Measurements from ENCODE around the gene TNFSF15.

The TNFSF15 gene

DNA sequence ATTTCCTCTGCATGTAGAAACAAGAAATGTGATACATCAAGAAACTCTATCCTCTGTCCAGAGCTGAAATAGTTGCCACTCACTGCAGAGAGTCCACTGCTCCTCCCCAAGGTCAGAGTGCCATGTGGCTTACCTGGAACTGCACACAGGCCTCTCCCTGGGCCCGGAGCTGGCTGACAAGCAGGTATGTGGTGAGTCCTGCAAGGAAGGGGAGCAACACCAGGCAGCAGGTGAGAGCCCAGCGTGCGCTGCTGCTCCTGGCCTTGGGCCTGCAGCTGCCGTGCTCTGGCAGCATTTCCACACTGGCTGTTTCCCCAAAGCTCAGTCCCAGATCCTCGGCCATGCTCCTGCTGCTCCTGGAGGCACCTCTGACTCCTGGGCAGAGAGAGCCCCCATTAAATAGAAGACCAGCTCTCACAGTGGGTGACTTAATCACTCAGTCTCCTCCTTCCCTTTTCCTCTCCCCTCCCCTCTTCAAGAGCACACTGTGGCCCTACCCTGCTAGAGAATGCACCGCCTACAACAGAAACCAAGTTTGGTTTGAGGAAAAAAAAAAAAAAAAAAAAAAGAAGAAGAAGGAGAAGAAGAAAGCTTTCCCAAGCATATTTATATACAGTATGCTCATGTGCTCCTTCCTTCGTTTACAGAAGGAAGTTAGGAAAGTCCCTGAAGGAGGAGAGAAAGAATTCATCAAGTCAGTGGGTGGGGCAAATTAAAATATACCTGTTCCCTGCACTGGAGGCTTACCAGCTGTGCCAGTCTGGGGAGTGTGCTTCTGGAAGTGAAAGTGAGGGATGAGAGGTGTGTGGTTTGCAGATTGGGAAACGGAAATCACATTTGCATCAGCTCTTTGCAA, at the start of gene TNFSF15:
TSS of gene TNFSF15 (minus strand) at position 370 of the 856 bp plus-strand sequence. CDS start at position 343, 27 bp downstream.
- peak; percentile 77 for DNase-seq (ENCODE audit: low spot score)

DNA sequence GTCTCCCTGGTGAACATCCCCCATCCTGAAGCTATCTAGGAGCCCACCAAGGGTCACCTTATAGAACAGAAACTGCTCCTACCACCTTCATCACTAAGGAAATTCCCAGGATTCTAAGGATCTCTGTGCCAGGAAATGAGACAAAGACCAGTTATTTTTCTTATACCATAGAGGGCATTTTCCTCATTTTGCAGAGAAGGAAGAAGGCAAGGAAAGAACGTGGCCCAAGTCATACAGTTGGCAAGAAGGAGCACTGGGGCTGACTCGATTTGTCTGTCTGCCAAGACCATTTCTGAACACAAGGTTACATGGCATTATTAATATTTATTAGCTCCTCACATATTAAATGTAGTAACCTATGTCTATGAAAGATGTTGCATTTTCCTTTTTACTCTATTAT, 49.6 kb upstream of the TNFSF15 start:
- DNase-seq (ENCODE audit: low spot score): no peak

DNA sequence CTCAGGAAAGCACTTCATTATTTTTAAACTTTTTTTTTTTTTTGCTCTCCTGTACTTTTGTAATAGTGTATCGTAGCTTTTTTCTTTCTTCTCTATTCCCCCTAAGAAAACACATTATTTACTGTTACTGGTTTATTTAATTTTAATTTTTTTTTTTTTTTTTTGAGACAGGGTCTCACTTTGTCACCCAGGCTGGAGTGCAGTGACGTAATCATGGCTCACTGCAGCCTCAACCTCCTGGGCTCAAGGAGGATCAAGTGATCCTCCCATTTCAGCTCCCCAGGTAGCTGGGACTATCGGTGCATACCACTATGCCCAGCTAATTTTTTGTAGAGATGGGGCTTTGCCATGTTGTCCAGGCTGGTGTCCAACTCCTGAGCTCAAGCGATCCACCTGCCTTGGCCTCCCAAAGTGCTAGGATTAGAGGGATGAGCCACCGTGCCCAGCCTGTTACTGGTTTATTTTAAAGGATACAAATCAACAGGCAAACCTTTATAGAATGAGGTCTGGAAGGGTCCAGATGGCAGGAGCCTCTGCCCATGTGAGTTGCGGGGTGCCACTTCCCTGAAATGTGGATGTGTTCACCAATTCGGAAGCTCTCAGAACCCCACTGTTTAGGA, 49.0 kb upstream of the TNFSF15 start:
- no peak for DNase-seq (ENCODE audit: low spot score)

DNA sequence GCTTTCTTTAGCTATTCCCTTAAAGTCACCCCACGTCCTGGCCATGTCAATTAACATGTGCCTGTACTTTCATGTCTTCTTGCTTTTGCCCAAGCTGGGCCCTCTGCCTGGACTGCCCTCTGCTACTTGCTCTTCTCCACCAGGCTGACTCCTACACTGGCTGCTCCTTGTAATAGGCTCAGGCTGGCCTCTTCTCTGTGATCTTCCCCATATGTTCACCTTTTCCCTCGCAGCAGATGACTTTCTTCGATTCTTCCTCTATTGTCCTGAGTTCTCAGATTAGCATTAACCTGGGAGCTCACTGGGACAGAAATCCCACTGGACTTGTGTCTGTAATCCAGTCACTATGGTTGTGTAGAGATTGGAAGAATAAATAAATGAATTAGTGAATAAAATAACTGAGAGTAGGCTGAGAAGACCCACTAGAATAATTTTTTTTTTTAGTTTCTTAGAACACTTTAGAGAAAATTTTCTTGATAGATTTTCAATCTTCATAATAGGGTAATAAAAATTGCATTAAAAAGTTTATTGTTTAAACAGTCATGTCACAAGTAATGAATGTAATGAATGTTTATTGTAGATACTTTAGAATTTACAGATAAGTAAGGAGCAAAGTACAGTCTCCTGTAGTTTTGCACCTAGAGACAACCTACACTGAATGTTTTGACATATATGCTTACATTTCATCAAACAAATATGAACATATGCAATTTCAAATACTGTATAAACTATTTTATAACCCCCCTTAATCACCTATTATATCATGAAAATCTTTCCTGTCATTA, 47.4 kb upstream of the TNFSF15 start:
- DNase-seq (ENCODE audit: low spot score): no peak

DNA sequence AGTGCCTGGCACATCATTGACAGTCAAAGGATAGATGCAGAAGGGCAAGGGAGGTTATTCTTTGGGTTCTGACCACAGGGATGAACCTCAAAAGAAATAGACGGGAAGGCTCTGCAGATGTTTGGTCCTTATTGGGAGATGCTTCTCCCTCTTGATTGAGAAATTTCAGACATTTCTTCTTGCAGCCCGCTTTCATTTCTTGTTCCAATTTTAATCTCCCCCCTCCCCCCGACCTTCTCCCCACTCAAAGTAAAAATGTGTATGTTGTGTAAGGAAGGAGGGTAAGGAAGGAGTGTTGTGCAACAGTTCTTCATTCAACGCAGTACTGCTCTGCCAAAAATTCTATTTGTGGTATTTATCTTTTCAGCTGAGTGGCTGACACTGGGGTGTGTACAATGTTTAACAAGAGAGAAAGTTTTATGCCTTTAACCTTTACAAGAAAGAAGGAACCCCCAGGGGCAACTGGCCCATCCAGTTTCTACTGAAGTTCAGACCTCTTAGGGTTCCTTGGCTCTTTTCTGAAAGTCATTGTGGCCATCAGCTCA, 46.3 kb upstream of the TNFSF15 start:
- DNase-seq (ENCODE audit: low spot score): no peak

DNA sequence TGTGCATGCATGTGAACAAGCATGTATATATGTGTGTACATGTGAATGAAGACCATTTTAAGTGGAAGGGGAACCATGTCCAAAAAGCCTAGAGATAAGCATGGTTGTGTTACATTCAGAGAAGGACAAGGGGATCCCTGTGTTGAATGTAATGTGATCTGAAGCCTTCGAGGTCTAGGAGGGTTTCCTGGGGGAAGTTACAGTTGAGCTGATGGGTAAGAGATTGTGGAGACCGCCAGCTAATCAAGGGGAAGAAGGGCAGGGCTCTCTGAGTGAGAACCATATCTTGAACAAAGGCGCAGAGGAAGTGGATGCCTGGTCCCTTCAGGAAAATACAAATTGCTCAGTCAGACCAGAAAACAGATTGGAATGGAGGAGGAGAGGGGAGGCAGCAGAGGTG, 45.5 kb upstream of the TNFSF15 start:
- no peak for DNase-seq (ENCODE audit: low spot score)

DNA sequence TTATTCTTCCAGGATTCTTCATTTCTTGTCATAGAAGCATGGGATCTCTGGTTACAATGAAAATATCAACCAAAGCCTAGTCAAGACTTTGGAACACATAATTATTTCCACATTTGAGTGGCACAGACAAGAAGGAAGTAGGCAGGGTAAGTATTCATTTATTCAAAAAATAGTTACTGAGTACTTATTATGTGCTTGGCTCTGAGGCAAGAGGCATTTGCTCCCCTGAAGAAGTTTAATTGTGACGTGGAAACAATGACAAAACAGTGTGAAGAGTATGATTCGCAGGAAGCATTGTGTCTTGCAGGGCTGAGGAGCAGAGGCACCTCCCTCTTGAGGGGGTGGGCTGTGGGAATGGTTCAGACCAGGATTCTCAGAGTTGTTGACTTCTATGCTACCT, 45.0 kb upstream of the TNFSF15 start:
- DNase-seq (ENCODE audit: low spot score): no peak

DNA sequence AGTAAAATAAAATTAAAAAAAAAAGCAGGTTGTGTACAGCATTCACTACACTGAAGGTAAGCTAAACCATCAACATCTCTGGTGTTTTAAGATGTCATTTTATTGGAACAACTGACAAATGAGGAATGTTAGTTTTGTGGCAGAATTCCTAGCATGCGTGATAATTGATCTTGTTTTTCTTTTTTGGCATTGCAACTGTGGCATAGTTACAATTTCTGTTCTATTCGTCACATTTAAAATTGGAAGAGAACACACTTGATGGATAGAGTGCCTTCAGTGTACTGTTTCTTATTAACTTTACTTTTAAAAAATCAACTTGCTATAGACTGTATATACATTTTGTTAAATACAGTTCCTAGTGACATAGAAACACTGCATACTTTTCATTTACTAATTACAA, 43.6 kb upstream of the TNFSF15 start:
- DNase-seq (ENCODE audit: low spot score): no peak

DNA sequence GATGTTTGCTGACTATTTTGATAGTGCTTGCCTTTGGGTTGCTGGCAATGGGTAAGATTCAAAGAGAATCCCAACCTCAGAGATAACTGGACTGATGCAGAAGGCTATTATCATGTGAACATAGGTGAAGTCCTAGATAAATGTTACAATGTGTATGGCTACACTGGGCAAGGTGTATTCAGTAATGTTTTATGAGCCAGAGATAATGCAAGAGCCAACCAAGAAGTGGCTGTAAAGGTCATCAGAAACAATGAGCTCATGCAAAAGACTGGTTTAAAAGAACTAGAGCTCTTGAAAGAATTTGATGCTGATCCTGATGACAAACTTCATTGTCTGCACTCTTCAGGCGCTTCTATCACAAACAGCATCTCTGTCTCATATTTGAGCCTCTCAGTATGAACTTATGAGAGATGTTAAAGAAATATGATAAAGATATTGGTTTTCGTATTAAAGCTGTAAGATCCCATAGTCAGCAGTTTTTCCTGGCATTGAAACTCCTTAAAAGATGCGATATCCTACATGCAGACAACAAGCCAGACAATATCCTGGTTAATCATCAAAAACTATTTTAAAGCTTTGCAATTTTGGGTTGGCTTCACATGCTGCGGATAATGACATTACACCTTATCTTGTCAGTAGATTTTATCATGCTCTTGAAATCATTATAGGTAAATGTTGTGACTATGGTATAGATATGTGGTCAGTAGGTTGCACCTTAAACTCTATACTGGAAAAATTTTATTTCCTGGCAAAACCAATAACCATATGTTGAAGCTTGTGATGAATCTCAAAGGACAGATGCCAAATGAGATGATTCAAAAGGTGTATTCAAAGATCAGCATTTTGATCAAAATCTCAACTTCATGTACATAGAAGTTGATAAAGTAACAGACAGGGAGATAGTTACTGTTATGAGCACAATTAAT, 41.9 kb upstream of the TNFSF15 start:
- DNase-seq (ENCODE audit: low spot score): no peak

DNA sequence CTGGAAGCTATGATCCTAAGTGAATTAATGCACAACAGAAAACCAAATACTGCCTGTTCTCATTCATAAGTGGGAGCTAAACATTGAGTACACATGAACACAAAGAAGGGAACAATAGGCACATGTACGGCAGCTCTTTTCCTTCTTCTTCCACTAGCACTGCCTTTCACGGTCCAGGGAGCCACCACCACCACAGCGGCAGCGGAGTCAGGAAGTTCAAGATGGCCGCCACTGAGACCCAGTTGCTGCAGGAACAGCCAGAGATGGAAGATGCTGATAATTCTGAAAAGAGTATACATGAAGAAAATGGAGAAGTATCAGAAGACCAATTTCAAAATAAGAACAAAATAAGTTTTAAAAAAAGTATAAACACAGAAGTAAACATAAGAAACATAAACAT, 39.5 kb upstream of the TNFSF15 start:
- DNase-seq (ENCODE audit: low spot score): no peak

DNA sequence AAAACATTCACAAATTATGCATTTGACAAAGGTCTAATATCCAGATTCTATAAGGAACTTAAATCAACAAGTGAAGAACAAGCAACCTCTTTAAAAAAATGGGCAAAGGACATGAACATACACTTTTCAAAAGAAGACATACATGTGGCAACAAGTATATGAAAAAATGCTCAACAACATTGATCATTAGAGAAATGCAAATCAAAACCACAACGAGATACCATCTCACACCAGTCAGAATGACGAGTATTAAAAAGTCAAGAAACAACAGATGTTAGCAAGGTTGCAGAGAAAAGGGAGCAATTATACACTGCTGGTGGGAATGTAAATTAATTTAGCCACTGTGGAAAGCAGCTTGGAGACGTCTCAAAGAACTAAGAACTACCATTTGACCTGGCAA, 38.9 kb upstream of the TNFSF15 start:
- no peak for DNase-seq (ENCODE audit: low spot score)

DNA sequence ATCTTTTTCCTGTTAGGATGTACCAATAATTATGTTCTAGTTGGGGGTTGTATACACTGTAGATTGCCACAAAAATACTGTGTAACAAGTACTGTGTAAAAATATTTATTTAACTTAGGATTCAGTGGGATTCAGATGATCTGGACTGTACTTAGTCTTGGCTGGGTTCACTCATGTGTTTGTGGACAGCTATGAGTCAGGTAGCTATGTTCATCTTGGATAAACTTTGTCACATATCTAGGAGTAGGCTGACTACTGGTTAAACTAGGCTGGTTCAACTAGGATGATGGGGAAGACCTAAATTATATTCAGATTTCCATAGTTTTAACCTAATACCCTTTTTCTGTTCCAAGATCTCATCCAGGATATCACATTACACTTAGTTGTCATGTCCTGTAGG, 32.1 kb upstream of the TNFSF15 start:
- DNase-seq (ENCODE audit: low spot score): peak; percentile 54

DNA sequence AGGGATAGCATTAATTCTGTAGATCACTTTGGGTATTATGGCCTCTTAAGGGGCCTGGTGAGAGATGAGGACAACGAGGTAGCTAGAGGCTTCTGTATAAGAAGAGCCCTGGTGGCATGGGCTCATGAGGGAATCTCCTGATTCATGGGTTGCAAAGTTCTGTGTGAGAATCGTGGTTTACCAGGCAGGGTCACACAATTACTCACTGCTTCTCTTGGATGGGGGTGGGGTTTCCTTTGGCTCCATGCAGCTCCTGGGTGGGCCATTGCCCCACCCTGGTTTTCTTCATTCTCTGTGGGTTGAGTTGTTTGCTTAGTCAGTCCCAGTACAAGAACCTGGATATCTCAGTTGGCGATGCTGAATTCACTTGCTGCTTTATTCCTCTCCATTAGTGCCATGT, 30.9 kb upstream of the TNFSF15 start:
- DNase-seq (ENCODE audit: low spot score): peak; percentile 47

DNA sequence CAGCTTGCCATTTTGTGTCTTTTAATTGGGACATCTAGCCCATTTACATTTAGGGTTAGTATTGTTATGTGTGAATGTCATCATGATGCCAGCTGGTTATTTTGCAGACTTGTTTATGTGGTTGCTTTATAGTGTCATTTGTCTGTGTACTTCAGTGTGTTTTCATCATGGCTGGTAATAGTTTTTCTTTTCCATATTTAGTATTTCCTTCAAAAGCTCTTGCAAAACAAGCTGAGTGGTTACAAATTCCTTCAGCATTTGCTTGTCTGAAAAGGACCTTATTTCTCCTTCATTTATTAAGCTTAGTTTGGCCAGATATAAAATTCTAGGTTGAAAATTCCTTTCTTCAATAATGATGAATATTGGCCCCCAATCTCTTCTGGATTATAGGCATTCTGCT, 28.5 kb upstream of the TNFSF15 start:
- no peak for DNase-seq (ENCODE audit: low spot score)

DNA sequence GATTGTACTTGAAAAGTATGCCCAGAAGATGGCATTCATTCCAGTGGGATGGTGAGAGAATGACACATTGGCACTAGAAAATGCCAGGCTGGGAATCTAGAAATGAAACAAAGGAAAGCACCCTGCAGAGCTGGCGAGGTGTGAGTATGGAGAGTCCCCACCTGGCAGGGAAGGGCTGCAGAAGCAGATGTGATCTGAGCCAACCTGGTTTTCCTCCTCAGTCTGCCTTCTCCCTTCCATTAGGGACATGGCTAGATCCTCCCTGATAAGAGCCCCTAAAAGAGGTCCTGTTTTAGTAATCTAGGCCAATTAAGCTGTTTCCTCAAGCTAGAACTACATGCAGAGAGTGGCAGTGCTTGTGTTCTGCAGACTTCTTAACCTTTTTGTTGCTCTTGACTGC, 24.7 kb upstream of the TNFSF15 start:
- no peak for DNase-seq (ENCODE audit: low spot score)

DNA sequence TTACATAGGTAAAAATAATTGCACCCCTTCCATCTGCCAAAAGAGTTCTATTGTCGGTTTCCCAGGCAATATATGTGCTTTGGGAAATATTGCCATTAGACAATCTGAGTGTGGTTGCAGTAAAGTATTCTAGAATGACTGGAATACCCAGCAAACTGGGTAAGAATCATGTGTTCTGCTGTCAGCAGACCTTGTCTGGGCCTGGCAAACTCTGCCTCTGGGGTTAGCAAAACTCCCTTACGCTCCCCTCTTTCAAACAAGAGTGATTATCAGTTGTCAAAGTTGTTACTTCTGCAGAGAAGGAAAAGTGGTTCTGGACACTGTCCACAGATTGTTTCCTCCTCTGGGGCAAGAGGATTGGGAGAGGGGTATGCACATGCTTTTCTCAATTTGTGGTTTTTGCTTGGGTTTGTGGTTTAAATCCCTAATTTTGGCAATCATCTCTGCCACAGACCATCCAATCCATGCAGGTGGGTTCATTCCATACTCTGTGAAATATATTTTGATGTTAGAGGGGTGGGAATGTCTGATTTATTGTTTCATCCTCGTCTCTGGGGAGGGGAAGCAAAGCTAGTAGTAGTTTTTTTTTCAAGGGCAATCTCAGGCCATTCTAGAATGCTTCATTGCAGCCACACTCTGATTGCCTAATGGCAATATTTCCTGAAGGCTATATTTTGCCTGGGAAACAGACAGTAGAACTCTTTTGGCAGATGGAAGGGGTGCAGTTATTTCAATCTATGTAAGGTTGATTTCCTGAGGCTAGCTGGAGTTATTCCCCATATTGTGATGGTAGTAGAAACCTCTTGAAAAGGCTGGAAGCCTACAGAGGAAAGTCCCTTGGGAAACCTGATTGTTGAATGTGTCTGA, 24.0 kb upstream of the TNFSF15 start:
- no peak for DNase-seq (ENCODE audit: low spot score)

DNA sequence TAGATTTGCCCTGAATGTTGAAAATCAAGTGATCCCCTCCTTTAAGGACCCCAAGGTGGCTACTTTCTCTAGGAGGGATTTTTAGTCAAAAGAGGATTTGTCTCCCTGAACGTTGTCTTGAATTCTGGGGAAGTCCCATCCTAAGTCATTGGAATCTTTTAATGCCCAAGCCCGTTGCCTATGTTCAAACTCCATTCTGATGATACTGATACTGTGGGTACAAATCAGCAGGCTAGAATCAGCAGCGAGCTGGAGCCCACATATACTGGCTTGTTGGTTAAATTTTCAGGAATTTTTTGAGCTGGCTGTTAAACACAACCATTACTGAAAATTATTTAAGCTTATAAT, 22.4 kb upstream of the TNFSF15 start:
- no peak for DNase-seq (ENCODE audit: low spot score)

DNA sequence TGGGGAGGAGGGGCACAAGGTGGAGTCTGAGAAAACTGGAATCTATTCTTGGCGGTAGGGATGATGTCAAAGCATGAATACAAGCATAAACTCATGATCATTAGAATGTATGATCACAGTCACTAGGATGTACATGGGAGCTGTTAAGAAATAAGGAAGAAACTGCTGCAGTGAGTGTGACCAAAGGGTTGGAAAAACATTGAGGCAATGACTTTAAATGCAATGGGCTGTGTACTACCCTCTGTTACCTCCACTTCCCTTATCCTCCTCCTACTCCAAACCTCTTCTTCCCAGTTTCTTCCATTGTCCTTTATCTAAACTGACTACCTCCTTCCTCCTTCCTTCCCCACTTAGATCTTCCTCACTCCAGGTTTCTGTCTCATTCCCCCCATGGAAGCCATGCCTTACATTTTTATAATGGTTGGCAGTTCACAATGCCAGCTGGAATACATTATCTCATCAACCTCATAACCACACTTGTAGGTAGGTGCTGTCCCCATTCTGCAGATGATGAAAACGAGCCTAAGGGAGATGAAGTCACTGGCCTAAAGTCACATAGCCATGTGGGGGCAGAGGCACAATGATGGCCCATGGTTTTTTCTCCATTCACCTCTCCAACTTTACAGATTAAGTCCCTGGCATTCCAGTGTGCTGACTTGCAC, 21.9 kb upstream of the TNFSF15 start:
- no peak for DNase-seq (ENCODE audit: low spot score)

DNA sequence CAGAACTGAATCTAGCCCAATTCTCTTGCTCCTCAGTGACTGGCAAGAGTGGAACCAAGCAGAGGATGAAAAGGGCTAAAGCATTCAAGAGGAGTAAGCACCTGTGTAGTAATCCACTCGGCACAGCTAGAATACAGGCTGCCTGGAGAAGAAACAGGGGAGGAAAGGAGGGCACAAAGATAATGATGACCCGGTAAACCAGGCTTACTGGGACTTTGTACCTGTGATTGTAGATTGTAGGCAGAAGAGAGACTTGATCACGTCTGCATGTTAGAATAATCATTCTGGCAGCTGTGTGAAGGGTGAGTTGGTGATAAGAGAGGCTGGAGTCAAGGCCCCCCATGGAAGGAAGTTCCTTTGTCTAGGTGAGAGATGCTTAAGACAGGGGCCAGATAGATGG, 20.6 kb upstream of the TNFSF15 start:
- no peak for DNase-seq (ENCODE audit: low spot score)

DNA sequence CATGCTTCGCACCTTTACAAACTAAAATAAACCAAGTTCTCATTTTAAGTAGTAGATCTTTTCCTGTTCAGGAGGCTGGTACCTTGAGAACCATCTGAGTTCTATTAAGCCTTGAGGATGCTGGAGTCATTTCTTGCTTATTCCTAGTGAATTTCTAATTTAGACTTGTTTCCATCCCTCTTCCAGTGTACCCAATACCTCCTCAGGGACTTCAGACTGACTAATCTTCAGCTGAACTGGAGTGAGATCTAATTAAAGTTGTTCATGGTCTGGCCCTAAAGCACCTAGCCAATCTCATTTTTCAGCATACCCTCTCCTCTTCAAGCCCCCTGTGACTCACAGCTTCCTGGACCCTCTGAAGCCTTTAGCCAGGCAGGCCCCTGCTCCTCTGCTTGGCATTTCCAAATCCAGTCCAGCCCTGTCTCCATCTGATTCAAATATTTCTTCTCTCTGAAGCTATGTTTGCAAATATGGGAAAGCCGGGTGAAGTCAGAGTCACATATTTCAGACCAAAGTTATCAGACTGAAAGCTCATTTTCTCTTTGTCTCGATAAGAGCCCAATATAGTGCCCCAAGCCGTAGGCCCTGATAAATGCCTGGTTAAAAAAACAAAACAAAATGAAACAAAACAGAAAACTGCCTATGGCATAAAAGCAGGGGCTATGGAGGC, 19.4 kb upstream of the TNFSF15 start:
- no peak for DNase-seq (ENCODE audit: low spot score)
